MCF 10A (cell line): ENCODE data around the gene LRRK1. TPM values are rescaled to one million over a fixed set of nuclear protein-coding genes. Genes with fewer than 3 reads are reported as not detected.

Source experiments
- BruUV-seq: library from RNA; stranded (reverse); fragments of 400-500 nt; replicated peaks from 2 replicates; lab custom pipeline; 2021; lab: Mats Ljungman, UMichigan
- CTCF ChIA-PET: fragments of 300-600 bp; sonication (Branson Sonifier 250); formaldehyde crosslinking; extraction: SDS; loops from one replicate; lab custom pipeline; 2021; ENCODE audit warnings: antibody characterized with exemption, inconsistent platforms; lab: Yijun Ruan, JAX
- POLR2A ChIA-PET: fragments of 300-600, 350-650 bp; sonication (Branson Sonifier 250); formaldehyde crosslinking; extraction: SDS; loops from one replicate; lab custom pipeline; 2020; ENCODE audit warnings: antibody characterized with exemption, inconsistent platforms; lab: Yijun Ruan, JAX
- DNase-seq: peaks from one replicate; pipeline ENCODE4 v3.0.0-alpha.2; 2018; ENCODE audit not compliant: unreplicated experiment
- H3K27ac Mint-ChIP-seq: one replicate; pipeline ENCODE4 v1.8.0; 2022; ENCODE audit warnings: mild to moderate bottlenecking, low read depth, mixed read lengths; ENCODE audit not compliant: unreplicated experiment
- H3K27me3 Mint-ChIP-seq: one replicate; pipeline ENCODE4 v1.8.0; 2022; ENCODE audit warnings: mixed read lengths; ENCODE audit not compliant: insufficient read depth, unreplicated experiment
- H3K36me3 Mint-ChIP-seq: one replicate; pipeline ENCODE4 v1.8.0; 2022; ENCODE audit warnings: mild to moderate bottlenecking, moderate library complexity, mixed read lengths; ENCODE audit not compliant: insufficient read depth, unreplicated experiment
- H3K4me1 Mint-ChIP-seq: one replicate; pipeline ENCODE4 v1.8.0; 2022; ENCODE audit warnings: mixed read lengths; ENCODE audit not compliant: insufficient read depth, unreplicated experiment
- H3K4me3 Mint-ChIP-seq: one replicate; pipeline ENCODE4 v1.8.0; 2022; ENCODE audit warnings: mild to moderate bottlenecking, moderate library complexity, mixed read lengths; ENCODE audit not compliant: unreplicated experiment
- H3K9me3 Mint-ChIP-seq: one replicate; pipeline ENCODE4 v1.8.0; 2022; ENCODE audit warnings: mixed read lengths; ENCODE audit not compliant: unreplicated experiment
- intact Hi-C: fragments of 100-400 bp; cut with micrococcal nuclease; formaldehyde crosslinking; loops from 2 replicates; pipeline ENCODE4 v1.14.1; 2022
- total RNA-seq: library from RNA; stranded (reverse); gene quantifications from 2 replicates; pipeline ENCODE4 v1.2.3, GENCODE V29; 2022
- TF ChIP-seq, protein P1 (sequence below): fragments of 200-600 bp; IDR thresholded peaks from one replicate; pipeline ENCODE4 v1.8.0; 2022; ENCODE audit warnings: antibody characterized with exemption, mild to moderate bottlenecking; ENCODE audit not compliant: unreplicated experiment

The LRRK1 gene
- total RNA-seq, 1 experiment from 2014 or later, result 15.4 TPM

DNA sequence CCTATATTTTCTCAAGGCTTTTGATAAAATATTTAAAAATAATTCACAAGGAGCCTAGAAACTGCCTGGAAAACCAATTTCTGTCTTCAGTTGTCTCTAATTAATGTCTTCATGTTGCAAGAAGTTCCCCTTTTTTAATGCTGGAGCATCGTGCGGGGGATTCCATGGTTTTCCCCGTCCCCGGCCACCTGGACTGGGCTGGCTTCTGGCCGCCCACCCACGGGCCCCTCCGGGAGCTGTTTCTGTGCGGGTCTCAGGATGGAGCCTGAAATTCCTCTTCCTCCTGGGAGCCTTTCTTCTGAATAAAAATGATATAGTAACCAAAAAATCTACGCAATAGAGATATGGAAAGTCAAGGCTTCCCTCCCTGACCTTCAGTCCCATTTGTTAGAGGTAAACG lies 8.1 kb upstream of the LRRK1 start:
- Mint-ChIP-seq H3K4me3 (no peak overlapping the region), H3K9me3 (peaks cover 7% of the 10 kb centered on the region), H3K27ac (no peak overlapping the region), H3K36me3 (peaks cover 6% of the 10 kb centered on the region), H3K4me1 (no peaks in the 10 kb centered on the region), H3K27me3 (no peaks in the 10 kb centered on the region)
- POLR2A ChIA-PET, result no interaction called here
- TF ChIP-seq, protein P1, sequence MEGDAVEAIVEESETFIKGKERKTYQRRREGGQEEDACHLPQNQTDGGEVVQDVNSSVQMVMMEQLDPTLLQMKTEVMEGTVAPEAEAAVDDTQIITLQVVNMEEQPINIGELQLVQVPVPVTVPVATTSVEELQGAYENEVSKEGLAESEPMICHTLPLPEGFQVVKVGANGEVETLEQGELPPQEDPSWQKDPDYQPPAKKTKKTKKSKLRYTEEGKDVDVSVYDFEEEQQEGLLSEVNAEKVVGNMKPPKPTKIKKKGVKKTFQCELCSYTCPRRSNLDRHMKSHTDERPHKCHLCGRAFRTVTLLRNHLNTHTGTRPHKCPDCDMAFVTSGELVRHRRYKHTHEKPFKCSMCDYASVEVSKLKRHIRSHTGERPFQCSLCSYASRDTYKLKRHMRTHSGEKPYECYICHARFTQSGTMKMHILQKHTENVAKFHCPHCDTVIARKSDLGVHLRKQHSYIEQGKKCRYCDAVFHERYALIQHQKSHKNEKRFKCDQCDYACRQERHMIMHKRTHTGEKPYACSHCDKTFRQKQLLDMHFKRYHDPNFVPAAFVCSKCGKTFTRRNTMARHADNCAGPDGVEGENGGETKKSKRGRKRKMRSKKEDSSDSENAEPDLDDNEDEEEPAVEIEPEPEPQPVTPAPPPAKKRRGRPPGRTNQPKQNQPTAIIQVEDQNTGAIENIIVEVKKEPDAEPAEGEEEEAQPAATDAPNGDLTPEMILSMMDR, result no peak
- CTCF ChIA-PET, result interaction anchor here (0.6 to 0.8 kb wide), 3 partner anchors 10 to 97 kb away, joined by 3 read pairs; no protein-coding TSS in a partner anchor
- DNase-seq, result no peak
- BruUV-seq, result no TSS peak
- intact Hi-C loops, result no loop called here

DNA sequence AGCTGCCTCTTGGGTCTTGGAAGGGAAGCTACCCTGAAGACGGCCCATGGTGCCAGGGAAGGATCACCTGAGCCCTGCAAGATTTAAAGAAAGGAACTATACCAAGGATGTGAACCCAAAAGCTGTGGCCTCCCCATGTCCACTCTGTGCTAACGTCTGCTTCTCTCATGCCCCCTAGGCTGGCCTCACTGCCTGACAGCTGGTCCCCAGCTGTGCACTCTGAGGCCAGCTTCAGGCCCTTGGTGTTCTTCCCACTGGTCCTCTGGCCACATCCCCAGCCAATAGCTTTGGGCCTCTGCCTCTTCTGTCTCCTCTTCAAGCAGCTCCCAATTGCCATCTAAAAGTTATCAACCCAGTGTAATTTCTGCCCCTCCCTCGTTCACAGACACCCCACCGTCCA lies 5.2 kb upstream of the LRRK1 start:
- Mint-ChIP-seq H3K27ac (no peak overlapping the region), H3K27me3 (no peaks in the 10 kb centered on the region), H3K9me3 (peaks cover 7% of the 10 kb centered on the region), H3K36me3 (peaks cover 6% of the 10 kb centered on the region), H3K4me3 (no peak overlapping the region), H3K4me1 (no peaks in the 10 kb centered on the region)
- no TSS peak for BruUV-seq
- TF ChIP-seq, protein P1, result no peak
- no peak for DNase-seq
- intact Hi-C loops, result no loop called here
- ChIA-PET POLR2A (no interaction called here), CTCF (interaction anchor here (0.6 to 2.3 kb wide), 3 partner anchors 15 to 344 kb away, joined by 4 to 13 read pairs (median 5); no protein-coding TSS in a partner anchor)

DNA sequence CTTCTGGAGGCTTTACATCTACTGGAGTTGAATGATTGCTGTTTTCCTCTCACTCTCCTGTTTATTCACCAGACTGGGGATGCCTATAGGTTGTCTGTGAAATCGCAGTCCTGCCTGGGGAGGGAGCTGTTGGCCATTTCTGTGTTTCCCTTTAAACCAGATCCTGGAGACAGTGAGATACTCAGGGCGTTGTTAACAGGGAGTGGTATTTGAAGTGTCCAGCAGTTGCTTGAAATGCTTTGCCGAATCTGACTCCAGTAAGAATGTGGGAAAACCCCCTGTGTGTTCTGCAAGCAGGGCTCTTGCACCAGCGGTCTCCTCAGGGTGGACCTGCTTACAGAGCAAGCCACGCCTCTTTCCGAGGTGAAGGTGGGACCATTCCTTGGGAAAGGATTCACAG lies 4.3 kb upstream of the LRRK1 start:
- CTCF ChIA-PET, result interaction anchor here (0.7 to 7.2 kb wide), 5 partner anchors 14 to 96 kb away, joined by 3 to 98 read pairs (median 5); no protein-coding TSS in a partner anchor
- no peak overlapping the region for H3K27ac Mint-ChIP-seq
- intact Hi-C loops, result loop anchor here (5.0 kb wide), 3 partner anchors 38 to 342 kb away; partner anchors contain the start of gene ALDH1A3
- no peak for DNase-seq
- H3K4me3 Mint-ChIP-seq, result no peak overlapping the region
- TF ChIP-seq, protein P1, result no peak
- no peaks in the 10 kb centered on the region for H3K27me3 Mint-ChIP-seq
- H3K4me1 Mint-ChIP-seq, result no peaks in the 10 kb centered on the region
- H3K36me3 Mint-ChIP-seq, result no peaks in the 10 kb centered on the region
- POLR2A ChIA-PET, result no interaction called here
- H3K9me3 Mint-ChIP-seq, result peaks cover 7% of the 10 kb centered on the region
- no TSS peak for BruUV-seq

DNA sequence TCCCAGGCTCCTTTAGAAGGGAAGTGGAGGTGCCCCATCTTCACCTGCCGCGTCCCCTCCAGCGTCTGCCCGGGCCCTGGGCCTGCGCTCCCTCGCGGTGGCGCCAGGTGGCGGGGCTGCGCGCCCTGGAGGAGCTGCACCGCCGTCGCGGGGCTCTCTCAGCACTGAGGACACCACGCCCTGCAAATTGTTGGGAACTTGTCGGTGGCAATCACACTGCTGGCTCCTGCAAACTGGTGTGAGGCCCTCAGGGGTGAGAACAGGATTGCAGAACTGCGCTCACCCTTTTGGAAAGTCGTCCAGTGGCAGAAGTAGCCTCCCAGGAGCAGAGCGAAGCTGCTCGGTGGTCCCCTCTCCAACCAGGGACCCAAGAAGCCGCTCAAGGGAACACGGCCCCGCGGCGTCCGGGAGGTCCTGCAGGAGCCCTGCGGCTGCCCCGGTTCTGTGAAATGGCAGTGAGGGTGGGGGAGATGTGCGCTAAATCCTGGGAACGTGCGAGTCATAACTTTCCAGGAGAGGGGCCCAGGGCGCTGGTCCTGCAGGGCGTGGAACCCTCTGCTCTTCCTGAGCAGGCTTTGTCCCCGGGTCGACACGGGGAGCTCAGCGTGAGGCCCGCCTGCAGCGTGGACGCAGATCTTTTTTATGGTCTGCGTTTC lies 995 bp upstream of the LRRK1 start:
- H3K27me3 Mint-ChIP-seq, result no peaks in the 10 kb centered on the region
- TSS peak; percentile 29 for BruUV-seq
- POLR2A ChIA-PET, result interaction anchor here (0.8 to 2.7 kb wide), 11 partner anchors 85 to 1645 kb away, joined by 3 to 21 read pairs (median 4); partner anchors contain the start of genes ASB7, CHSY1 and LINS1

More for the DNA sequence above, 995 bp upstream of the LRRK1 start:
- CTCF ChIA-PET, result interaction anchor here (0.6 to 7.2 kb wide), 50 partner anchors 10 to 573 kb away, joined by 3 to 98 read pairs (median 4); no protein-coding TSS in a partner anchor
- intact Hi-C loops, result loop anchor here (1.0 to 5.0 kb wide), 4 partner anchors 41 to 339 kb away; partner anchors contain the start of gene ALDH1A3
- peak; percentile 85 for DNase-seq
- H3K36me3 Mint-ChIP-seq, result no peaks in the 10 kb centered on the region
- H3K4me1 Mint-ChIP-seq, result peaks cover 19% of the 10 kb centered on the region
- H3K27ac Mint-ChIP-seq, result peak overlapping the region; percentile 64
- peak overlapping the region; percentile 91 for H3K4me3 Mint-ChIP-seq
- TF ChIP-seq, protein P1, result peak; percentile 89
- peaks cover 6% of the 10 kb centered on the region for H3K9me3 Mint-ChIP-seq
